HepG2 (cell line): Measurements from ENCODE around the gene ANK3. TPM values are rescaled to one million over a fixed set of nuclear protein-coding genes. Genes with fewer than 3 reads are reported as not detected.

Experiments
- ATAC-seq: fragments of 200-7000 bp; cut with Tn5 transposase; 3 replicates; pipeline ENCODE4 v1.9.1; 2020; ENCODE audit warnings: mild to moderate bottlenecking, moderate library complexity
- BruUV-seq: library from RNA; stranded (reverse); fragments of 400-500 nt; replicated peaks from 2 replicates; lab custom pipeline; 2021; lab: Mats Ljungman, UMichigan
- CTCF ChIA-PET: fragments of 300-600 bp; formaldehyde crosslinking; extraction: SDS; loops from one replicate; lab custom pipeline; 2021; ENCODE audit warnings: low total read pairs, inconsistent platforms, low intra/inter-chr PET ratio; lab: Yijun Ruan, JAX
- POLR2A ChIA-PET: fragments of 350-600 bp; sonication (Branson Sonifier 250); formaldehyde crosslinking; loops from one replicate; lab custom pipeline; 2020; ENCODE audit warnings: antibody characterized with exemption, inconsistent platforms; lab: Yijun Ruan, JAX
- DNase-seq: peaks from one replicate; pipeline ENCODE4 v3.0.0-alpha.2; 2015; ENCODE audit warnings: low spot score
- FAIRE-seq: peaks from 3 replicates; lab custom pipeline; 2011; peaks lifted over from hg19 to GRCh38; lab: Jason Lieb, UNC
- H2AFZ ChIP-seq: one replicate; pipeline ENCODE4 v1.6.1; 2011; ENCODE audit warnings: low read length, inconsistent platforms
- H3K27ac ChIP-seq: fragments of 300-600 bp; 3 replicates; pipeline ENCODE4 v1.8.0; 2011; ENCODE audit warnings: mixed run types, mild to moderate bottlenecking, mixed read lengths, low read length, inconsistent platforms; ENCODE audit not compliant: insufficient read depth; ENCODE audit errors: extremely low read length
- H3K27me3 ChIP-seq, 2 experiments: fragments of 200-600 bp in 1 of 2; 2 replicates in 1 of 2; 3 replicates in 1 of 2; pipeline versions ENCODE4 v1.6.0 to v1.8.0; 2011; ENCODE audit warnings: low read length in 2 of 2, mild to moderate bottlenecking in 2 of 2, moderate library complexity in 2 of 2, inconsistent platforms in 1 of 2; ENCODE audit not compliant: insufficient read depth in 2 of 2, control insufficient read depth in 1 of 2
- H3K36me3 ChIP-seq, 2 experiments: fragments of 200-600 bp in 1 of 2; replicated peaks in 1 of 2; 2 replicates in 1 of 2; 3 replicates in 1 of 2; pipeline versions ENCODE4 v1.5.1 to v1.8.0; 2011; ENCODE audit warnings: low read length in 2 of 2, inconsistent platforms in 1 of 2; ENCODE audit not compliant: insufficient read depth in 2 of 2, control insufficient read depth in 1 of 2
- H3K4me1 ChIP-seq: 2 replicates; pipeline ENCODE4 v1.5.1; 2012; ENCODE audit warnings: low read length, inconsistent platforms; ENCODE audit not compliant: insufficient read depth
- H3K4me2 ChIP-seq: 2 replicates; pipeline ENCODE4 v1.6.0; 2011; ENCODE audit warnings: low read depth, low read length, inconsistent platforms
- H3K4me3 ChIP-seq, 3 experiments: fragments of 200-600 bp in 1 of 3; sonication (generic), shearing (Covaris generic) in 1 of 3; replicated peaks in 1 of 3; 2 replicates each; pipeline ENCODE4 v1.5.1; 2011 to 2016; ENCODE audit warnings: low read length in 3 of 3, inconsistent platforms in 2 of 3, low read depth in 2 of 3, mild to moderate bottlenecking in 2 of 3, control low read depth in 1 of 3, mixed read lengths in 1 of 3; ENCODE audit not compliant: insufficient read depth in 1 of 3
- H3K79me2 ChIP-seq: one replicate; pipeline ENCODE4 v1.6.1; 2011; ENCODE audit warnings: low read length, inconsistent platforms; ENCODE audit not compliant: insufficient read depth
- H3K9ac ChIP-seq: 2 replicates; pipeline ENCODE4 v1.6.0; 2011; ENCODE audit warnings: mild to moderate bottlenecking, low read depth, low read length, inconsistent platforms; ENCODE audit not compliant: insufficient read depth
- H3K9me3 ChIP-seq: 2 replicates; pipeline ENCODE4 v1.5.1; 2012; ENCODE audit warnings: mild to moderate bottlenecking, low read length
- H4K20me1 ChIP-seq: 2 replicates; pipeline ENCODE4 v1.6.0; 2011; ENCODE audit warnings: inconsistent platforms, mild to moderate bottlenecking, low read length, moderate library complexity; ENCODE audit not compliant: insufficient read depth
- CBX2 ChIP-seq, 2 experiments: fragments of 200-600 bp in 1 of 2; sonication (generic); formaldehyde crosslinking in 1 of 2; IDR thresholded peaks; 2 replicates each; pipeline versions ENCODE4 v1.7.0 to v1.8.1; 2018 to 2022; ENCODE audit warnings: low read depth in 2 of 2, low read length in 1 of 2, mild to moderate bottlenecking in 1 of 2, missing genetic modification reagents in 1 of 2
- MAF1 ChIP-seq: sonication (generic); formaldehyde crosslinking; IDR thresholded peaks from 2 replicates; pipeline ENCODE4 v1.5.0; 2020; ENCODE audit warnings: missing genetic modification reagents, borderline replicate concordance
- ZNF274 ChIP-seq: sonication (generic); formaldehyde crosslinking; IDR thresholded peaks from 2 replicates; pipeline ENCODE4 v1.5.1; 2020; ENCODE audit warnings: mild to moderate bottlenecking, missing genetic modification reagents
- ZNF496 ChIP-seq: sonication (generic); formaldehyde crosslinking; IDR thresholded peaks from 2 replicates; pipeline ENCODE4 v1.8.1; 2023; ENCODE audit warnings: mild to moderate bottlenecking, moderate library complexity, missing genetic modification reagents; ENCODE audit not compliant: insufficient replicate concordance
- ZNF652 ChIP-seq: IDR thresholded peaks from 2 replicates; pipeline ENCODE4 v1.6.1; 2016; ENCODE audit warnings: low read depth, borderline replicate concordance
- ZNF879 ChIP-seq: sonication (generic); formaldehyde crosslinking; IDR thresholded peaks from 2 replicates; pipeline ENCODE4 v1.8.1; 2023; ENCODE audit warnings: missing genetic modification reagents
- WGBS: methylation state at CpG from one replicate; pipeline ENCODE4 v1.1.6; 2017; ENCODE audit warnings: low lambda C conversion rate; 5-methylcytosine and 5-hydroxymethylcytosine counted together
- in situ Hi-C: cut with HindIII; loops from 2 replicates; pipeline ENCODE4 v1.10.0; 2017; ENCODE audit warnings: low pct_unique_long_range_greater_than_20kb; ENCODE audit not compliant: extremely low pct_ligation_motif_present
- intact Hi-C: fragments of 100-400 bp; cut with micrococcal nuclease; formaldehyde crosslinking; loops from one replicate; pipeline ENCODE4 v1.10.0; 2022; ENCODE audit not compliant: unreplicated experiment
- polyA plus RNA-seq, 8 experiments: library from polyadenylated mRNA; depleted of rRNA in 3 of 8; stranded (reverse) in 7 of 8; unstranded in 1 of 8; fragments of >200 nt; fragmentation: Illumina TruSeq in 4 of 8; extraction: Trizol in 4 of 8; gene quantifications; 2 replicates each; pipeline versions ENCODE4 v1.2.1 to v1.2.3, GENCODE V29; 2011 to 2016; ENCODE audit warnings: low read depth in 4 of 8, missing spikeins in 1 of 8, mixed read lengths in 1 of 8; ENCODE audit not compliant: insufficient read depth in 1 of 8
- total RNA-seq, 5 experiments: library from RNA; depleted of rRNA; stranded (reverse); fragments of >200 nt; fragmentation: Illumina TruSeq; extraction: Trizol; gene quantifications; 2 replicates each; pipeline ENCODE4 v1.2.3, GENCODE V29; 2016; ENCODE audit warnings: low read depth in 1 of 5
- TF ChIP-seq, protein P1 (sequence below): sonication (generic); IDR thresholded peaks from 2 replicates; pipeline ENCODE4 v1.6.1; 2016; ENCODE audit warnings: low read depth, borderline replicate concordance
- TF ChIP-seq, protein P2 (sequence below): sonication (generic); formaldehyde crosslinking; IDR thresholded peaks from 2 replicates; pipeline ENCODE4 v1.4.0; 2020; ENCODE audit warnings: missing genetic modification reagents, borderline replicate concordance

Gene ANK3
- total and polyA plus RNA-seq, 2 of the 13 experiments (the other 11 are each of a cell fraction or from before 2014, with no cell fraction given) = not detected

DNA sequence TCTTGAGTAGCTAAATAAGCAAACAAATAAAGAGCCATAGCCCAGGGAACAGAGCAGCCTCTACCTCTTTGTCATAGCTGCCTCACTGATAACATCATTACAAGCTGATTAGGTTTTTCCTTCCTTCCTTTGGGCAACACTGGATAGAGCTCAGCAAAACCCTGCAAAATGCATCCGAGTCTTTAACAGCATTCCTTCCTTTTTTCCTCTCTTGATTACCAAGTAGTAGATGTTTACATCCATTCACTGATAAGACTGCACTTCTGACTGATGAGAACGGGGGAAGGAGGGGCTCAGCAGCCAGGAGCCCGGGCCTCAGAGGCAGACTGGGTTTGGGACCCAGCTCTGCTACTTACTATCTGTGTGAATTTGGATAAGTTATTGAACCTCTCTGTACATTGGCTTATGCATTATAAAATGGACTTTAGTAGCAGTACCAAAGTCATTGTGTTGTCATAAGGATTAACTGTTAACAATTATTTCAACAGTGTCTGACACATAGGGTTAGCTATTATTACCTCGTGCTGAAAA, 214.2 kb downstream of the ANK3 start:
- Histone ChIP-seq H3K27me3 (no peaks in the 10 kb centered on the region), H3K4me1 (no peaks in the 10 kb centered on the region), H2AFZ (no peak overlapping the region), H3K9me3 (no peaks in the 10 kb centered on the region), H3K4me3 (no peak overlapping the region), H3K9ac (no peak overlapping the region), H3K27ac (no peak overlapping the region), H3K4me2 (no peak overlapping the region), H3K79me2 (no peaks in the 10 kb centered on the region), H3K36me3 (no peaks in the 10 kb centered on the region), H4K20me1 (no peaks in the 10 kb centered on the region)
- in situ Hi-C loops (no loop called here), intact Hi-C loops (no loop called here)
- DNase-seq (no peak), ATAC-seq (no peak), FAIRE-seq (no peak)
- CTCF ChIA-PET = no interaction called here
- 9% methylated on average over 4 of the region's 4 CpGs for WGBS
- POLR2A ChIA-PET = no interaction called here
- BruUV-seq = no TSS peak
- TF ChIP-seq CBX2 (IDR thresholded peaks at IDR 0.05; ENCODE audit: low read depth, low read length) (no peak), CBX2 (CRISPR knock-in tag; IDR thresholded peaks at IDR 0.05; ENCODE audit: low read depth) (no peak), ZNF879 (CRISPR knock-in tag) (no peak), ZNF652 (CRISPR knock-in tag) (no peak), MAF1 (no peak), ZNF274 (CRISPR knock-in tag) (no peak), ZNF496 (CRISPR knock-in tag) (no peak)
- TF ChIP-seq, protein P1, sequence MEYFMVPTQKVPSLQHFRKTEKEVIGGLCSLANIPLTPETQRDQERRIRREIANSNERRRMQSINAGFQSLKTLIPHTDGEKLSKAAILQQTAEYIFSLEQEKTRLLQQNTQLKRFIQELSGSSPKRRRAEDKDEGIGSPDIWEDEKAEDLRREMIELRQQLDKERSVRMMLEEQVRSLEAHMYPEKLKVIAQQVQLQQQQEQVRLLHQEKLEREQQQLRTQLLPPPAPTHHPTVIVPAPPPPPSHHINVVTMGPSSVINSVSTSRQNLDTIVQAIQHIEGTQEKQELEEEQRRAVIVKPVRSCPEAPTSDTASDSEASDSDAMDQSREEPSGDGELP = no peak
- TF ChIP-seq, protein P2, sequence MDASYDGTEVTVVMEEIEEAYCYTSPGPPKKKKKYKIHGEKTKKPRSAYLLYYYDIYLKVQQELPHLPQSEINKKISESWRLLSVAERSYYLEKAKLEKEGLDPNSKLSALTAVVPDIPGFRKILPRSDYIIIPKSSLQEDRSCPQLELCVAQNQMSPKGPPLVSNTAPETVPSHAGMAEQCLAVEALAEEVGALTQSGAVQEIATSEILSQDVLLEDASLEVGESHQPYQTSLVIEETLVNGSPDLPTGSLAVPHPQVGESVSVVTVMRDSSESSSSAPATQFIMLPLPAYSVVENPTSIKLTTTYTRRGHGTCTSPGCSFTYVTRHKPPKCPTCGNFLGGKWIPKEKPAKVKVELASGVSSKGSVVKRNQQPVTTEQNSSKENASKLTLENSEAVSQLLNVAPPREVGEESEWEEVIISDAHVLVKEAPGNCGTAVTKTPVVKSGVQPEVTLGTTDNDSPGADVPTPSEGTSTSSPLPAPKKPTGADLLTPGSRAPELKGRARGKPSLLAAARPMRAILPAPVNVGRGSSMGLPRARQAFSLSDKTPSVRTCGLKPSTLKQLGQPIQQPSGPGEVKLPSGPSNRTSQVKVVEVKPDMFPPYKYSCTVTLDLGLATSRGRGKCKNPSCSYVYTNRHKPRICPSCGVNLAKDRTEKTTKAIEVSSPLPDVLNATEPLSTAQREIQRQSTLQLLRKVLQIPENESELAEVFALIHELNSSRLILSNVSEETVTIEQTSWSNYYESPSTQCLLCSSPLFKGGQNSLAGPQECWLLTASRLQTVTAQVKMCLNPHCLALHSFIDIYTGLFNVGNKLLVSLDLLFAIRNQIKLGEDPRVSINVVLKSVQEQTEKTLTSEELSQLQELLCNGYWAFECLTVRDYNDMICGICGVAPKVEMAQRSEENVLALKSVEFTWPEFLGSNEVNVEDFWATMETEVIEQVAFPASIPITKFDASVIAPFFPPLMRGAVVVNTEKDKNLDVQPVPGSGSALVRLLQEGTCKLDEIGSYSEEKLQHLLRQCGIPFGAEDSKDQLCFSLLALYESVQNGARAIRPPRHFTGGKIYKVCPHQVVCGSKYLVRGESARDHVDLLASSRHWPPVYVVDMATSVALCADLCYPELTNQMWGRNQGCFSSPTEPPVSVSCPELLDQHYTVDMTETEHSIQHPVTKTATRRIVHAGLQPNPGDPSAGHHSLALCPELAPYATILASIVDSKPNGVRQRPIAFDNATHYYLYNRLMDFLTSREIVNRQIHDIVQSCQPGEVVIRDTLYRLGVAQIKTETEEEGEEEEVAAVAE (CRISPR knock-in tag) = no peak
